GM12874 (cell line): ENCODE data around the gene MYLK2.

Experiments
- CTCF ChIP-seq: IDR thresholded peaks from 2 replicates; pipeline ENCODE4 v1.5.1; 2011; ENCODE audit warnings: low read depth, mild to moderate bottlenecking, control low read depth, low read length, moderate library complexity; ENCODE audit not compliant: insufficient read depth

MYLK2 gene

GRCh38 chr20:31824554-31825313, 5.6 kb downstream of the MYLK2 start:
- no peak for TF ChIP-seq CTCF

- TF ChIP-seq CTCF = no peak
Observed at GRCh38 chr20:31826074-31826473, 6.9 kb downstream of the MYLK2 start.

GRCh38 chr20:31827059-31827458, 7.9 kb downstream of the MYLK2 start:
- TF ChIP-seq CTCF = no peak

- TF ChIP-seq CTCF = no peak
Observed at GRCh38 chr20:31829731-31830130, 10.6 kb downstream of the MYLK2 start.

GRCh38 chr20:31830406-31830981, 11.3 kb downstream of the MYLK2 start:
- TF ChIP-seq CTCF = no peak

GRCh38 chr20:31831211-31831610, 12.1 kb downstream of the MYLK2 start:
- TF ChIP-seq CTCF = no peak

- TF ChIP-seq CTCF = no peak
Observed at GRCh38 chr20:31831771-31832306, 12.7 kb downstream of the MYLK2 start.
